OCI-LY7 (cell line): ENCODE results near the gene TJAP1. TPM values are rescaled to one million over a fixed set of nuclear protein-coding genes. Genes with fewer than 3 reads are reported as not detected.

Source experiments
- BruUV-seq: library from RNA; stranded (reverse); fragments of 400-500 nt; replicated peaks from 2 replicates; lab custom pipeline; 2021; lab: Mats Ljungman, UMichigan
- CTCF ChIA-PET: fragments of 300-600 bp; sonication (Branson Sonifier 250); formaldehyde crosslinking; loops from one replicate; lab custom pipeline; 2022; ENCODE audit warnings: antibody characterized with exemption; ENCODE audit not compliant: unreplicated experiment; lab: Charles Lee
- POLR2A ChIA-PET: fragments of 300-600 bp; sonication (Branson Sonifier 250); formaldehyde crosslinking; loops from one replicate; lab custom pipeline; 2022; ENCODE audit warnings: antibody characterized with exemption; lab: Charles Lee
- DNase-seq: peaks from one replicate; pipeline ENCODE4 v3.0.0-alpha.2; 2015; ENCODE audit warnings: low spot score
- H2AFZ ChIP-seq: fragments of 200-600 bp; sonication (generic), shearing (Covaris generic); 2 replicates; pipeline ENCODE4 v1.6.1; 2014; ENCODE audit warnings: mild to moderate bottlenecking, antibody characterized with exemption, low read length, moderate library complexity
- H3K27ac ChIP-seq: fragments of 200-600 bp; sonication (generic); 2 replicates; pipeline ENCODE4 v1.5.1; 2014; ENCODE audit warnings: mixed run types, low read depth, mild to moderate bottlenecking, moderate library complexity, low read length, inconsistent platforms; ENCODE audit not compliant: poor library complexity, severe bottlenecking
- H3K36me3 ChIP-seq: fragments of 200-600 bp; sonication (generic); 2 replicates; pipeline ENCODE4 v1.6.1; 2014; ENCODE audit warnings: mild to moderate bottlenecking, antibody characterized with exemption, low read length, moderate library complexity, mixed read lengths; ENCODE audit not compliant: insufficient read depth
- H3K4me1 ChIP-seq: fragments of 200-600 bp; sonication (generic); 2 replicates; pipeline ENCODE4 v1.5.1; 2014; ENCODE audit warnings: mild to moderate bottlenecking, low read length; ENCODE audit not compliant: insufficient read depth, poor library complexity, severe bottlenecking
- H3K4me2 ChIP-seq: fragments of 200-600 bp; sonication (generic); 2 replicates; pipeline ENCODE4 v1.6.1; 2014; ENCODE audit warnings: mild to moderate bottlenecking, low read length
- H3K4me3 ChIP-seq: fragments of 200-600 bp; sonication (generic); 2 replicates; pipeline ENCODE4 v1.5.1; 2014; ENCODE audit warnings: mild to moderate bottlenecking, low read depth, low read length; ENCODE audit not compliant: poor library complexity, severe bottlenecking
- H3K79me2 ChIP-seq: fragments of 200-600 bp; sonication (generic); 2 replicates; pipeline ENCODE4 v1.6.1; 2016; ENCODE audit warnings: low read depth, mild to moderate bottlenecking, low read length, moderate library complexity, mixed read lengths; ENCODE audit not compliant: insufficient read depth
- H3K9me2 ChIP-seq: fragments of 200-600 bp; sonication (generic); 2 replicates; pipeline ENCODE4 v1.6.1; 2016; ENCODE audit warnings: mild to moderate bottlenecking, low read length, mixed read lengths; ENCODE audit not compliant: insufficient read depth
- H3K9me3 ChIP-seq: fragments of 200-600 bp; sonication (generic); 2 replicates; pipeline ENCODE4 v1.6.1; 2014; ENCODE audit warnings: mild to moderate bottlenecking, mixed run types, low read length, mixed read lengths
- H4K20me1 ChIP-seq: fragments of 200-600 bp; sonication (generic); 2 replicates; pipeline ENCODE4 v1.6.1; 2014; ENCODE audit warnings: mild to moderate bottlenecking, antibody characterized with exemption, low read length, moderate library complexity, mixed read lengths; ENCODE audit not compliant: insufficient read depth
- EZH2phosphoT487 ChIP-seq: fragments of 200-600 bp; sonication (generic); IDR thresholded peaks from 2 replicates; pipeline ENCODE4 v1.6.1; 2018; ENCODE audit warnings: low read depth, borderline replicate concordance, mild to moderate bottlenecking, mixed run types, antibody characterized with exemption, low read length, moderate library complexity, mixed read lengths
- intact Hi-C: fragments of 100-400 bp; cut with micrococcal nuclease; formaldehyde crosslinking; loops from one replicate; pipeline ENCODE4 v1.10.0; 2022; ENCODE audit not compliant: unreplicated experiment
- total RNA-seq, 2 experiments: library from RNA; depleted of rRNA in 1 of 2; stranded (reverse); fragments of >200 nt in 1 of 2; shearing (Covaris generic) in 1 of 2; gene quantifications; 2 replicates each; pipeline ENCODE4 v1.2.3, GENCODE V29; 2014 to 2022
- TF ChIP-seq, protein P1 (sequence below): fragments of 200-600 bp; sonication (generic); conservative IDR thresholded peaks from 2 replicates; pipeline ENCODE4 v1.5.1; 2014; ENCODE audit warnings: mild to moderate bottlenecking, antibody characterized with exemption, low read length, moderate library complexity, mixed read lengths

The TJAP1 gene
- total RNA-seq, 2 experiments from 2014 or later, result 16.7 to 34.4 TPM

DNA sequence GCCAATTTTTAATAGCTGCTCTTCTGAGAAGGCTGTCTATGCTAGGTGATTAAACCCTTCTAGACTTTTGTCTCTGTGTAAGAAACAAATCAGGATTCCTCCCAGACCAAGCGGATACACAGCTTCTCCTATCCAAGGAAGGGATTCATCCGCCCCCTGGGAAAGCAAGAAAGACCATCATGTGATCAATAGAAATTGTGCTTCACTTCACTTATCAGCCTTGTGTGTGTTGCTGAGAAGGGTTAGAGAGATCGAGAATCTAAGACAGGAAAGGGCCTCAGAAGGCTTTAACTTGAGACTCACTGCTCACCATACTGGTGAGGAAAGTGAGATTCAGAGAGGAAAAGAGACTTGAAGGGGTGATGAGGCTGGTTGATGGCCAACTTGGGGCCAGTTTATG lies 48.5 kb upstream of the TJAP1 start:
- H3K4me2 ChIP-seq, result peak overlapping the region; percentile 90
- intact Hi-C loops, result no loop called here

DNA sequence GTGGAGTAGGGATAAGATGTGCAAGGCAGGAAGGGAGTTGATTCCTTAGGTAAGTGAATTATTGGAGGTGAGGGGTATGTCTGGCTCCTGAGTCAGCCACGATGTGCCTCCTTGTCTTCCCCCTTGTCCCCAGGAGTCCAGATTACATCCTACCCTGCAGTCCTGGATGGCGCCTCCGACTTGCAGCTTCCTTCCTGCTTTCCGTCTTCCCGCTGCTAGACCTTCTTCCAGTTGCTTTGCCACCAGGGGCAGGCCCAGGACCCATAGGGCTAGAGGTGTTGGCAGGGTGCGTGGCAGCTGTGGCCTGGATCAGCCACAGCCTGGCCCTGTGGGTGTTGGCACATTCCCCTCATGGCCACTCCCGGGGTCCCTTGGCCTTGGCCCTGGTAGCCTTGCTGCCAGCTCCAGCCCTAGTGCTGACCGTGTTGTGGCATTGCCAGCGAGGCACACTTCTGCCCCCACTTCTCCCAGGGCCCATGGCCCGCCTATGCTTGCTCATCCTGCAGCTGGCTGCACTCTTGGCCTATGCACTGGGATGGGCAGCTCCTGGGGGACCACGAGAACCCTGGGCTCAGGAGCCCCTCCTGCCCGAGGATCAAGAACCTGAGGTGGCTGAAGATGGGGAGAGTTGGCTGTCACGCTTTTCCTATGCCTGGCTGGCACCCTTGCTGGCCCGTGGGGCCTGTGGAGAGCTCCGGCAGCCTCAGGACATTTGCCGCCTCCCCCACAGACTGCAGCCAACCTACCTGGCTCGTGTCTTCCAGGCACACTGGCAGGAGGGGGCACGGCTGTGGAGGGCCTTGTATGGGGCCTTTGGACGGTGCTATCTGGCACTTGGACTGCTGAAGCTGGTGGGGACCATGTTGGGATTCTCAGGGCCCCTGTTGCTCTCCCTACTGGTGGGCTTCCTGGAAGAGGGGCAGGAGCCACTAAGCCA lies 45.1 kb upstream of the TJAP1 start:
- CTCF ChIA-PET, result no interaction called here
- POLR2A ChIA-PET, result no interaction called here
- Histone ChIP-seq H3K79me2 (peaks cover 16% of the 10 kb centered on the region; the same call in 1 of the 2 replicates), H3K4me3 (no peak overlapping the region), H3K9me2 (no peaks in the 10 kb centered on the region), H3K9me3 (no peaks in the 10 kb centered on the region), H3K36me3 (peaks cover 10% of the 10 kb centered on the region), H2AFZ (no peak overlapping the region), H3K4me1 (peaks cover 15% of the 10 kb centered on the region), H3K27ac (no peak overlapping the region), H4K20me1 (no peaks in the 10 kb centered on the region), H3K4me2 (no peak overlapping the region)
- DNase-seq, result no peak
- TF ChIP-seq, protein P1, sequence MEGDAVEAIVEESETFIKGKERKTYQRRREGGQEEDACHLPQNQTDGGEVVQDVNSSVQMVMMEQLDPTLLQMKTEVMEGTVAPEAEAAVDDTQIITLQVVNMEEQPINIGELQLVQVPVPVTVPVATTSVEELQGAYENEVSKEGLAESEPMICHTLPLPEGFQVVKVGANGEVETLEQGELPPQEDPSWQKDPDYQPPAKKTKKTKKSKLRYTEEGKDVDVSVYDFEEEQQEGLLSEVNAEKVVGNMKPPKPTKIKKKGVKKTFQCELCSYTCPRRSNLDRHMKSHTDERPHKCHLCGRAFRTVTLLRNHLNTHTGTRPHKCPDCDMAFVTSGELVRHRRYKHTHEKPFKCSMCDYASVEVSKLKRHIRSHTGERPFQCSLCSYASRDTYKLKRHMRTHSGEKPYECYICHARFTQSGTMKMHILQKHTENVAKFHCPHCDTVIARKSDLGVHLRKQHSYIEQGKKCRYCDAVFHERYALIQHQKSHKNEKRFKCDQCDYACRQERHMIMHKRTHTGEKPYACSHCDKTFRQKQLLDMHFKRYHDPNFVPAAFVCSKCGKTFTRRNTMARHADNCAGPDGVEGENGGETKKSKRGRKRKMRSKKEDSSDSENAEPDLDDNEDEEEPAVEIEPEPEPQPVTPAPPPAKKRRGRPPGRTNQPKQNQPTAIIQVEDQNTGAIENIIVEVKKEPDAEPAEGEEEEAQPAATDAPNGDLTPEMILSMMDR, result no peak
- TF ChIP-seq EZH2phosphoT487, result no peak
- intact Hi-C loops, result no loop called here
- BruUV-seq, result no TSS peak

More for the DNA sequence above, 48.5 kb upstream of the TJAP1 start:
- H4K20me1 ChIP-seq, result no peaks in the 10 kb centered on the region
- TF ChIP-seq, protein P1, result no peak
- TF ChIP-seq EZH2phosphoT487, result no peak
- DNase-seq, result peak; percentile 19
- ChIA-PET POLR2A (interaction anchor here (0.6 to 0.8 kb wide), 2 partner anchors 120 to 793 kb away, joined by 3 read pairs; partner anchors contain the start of gene CRIP3), CTCF (no interaction called here)
- H2AFZ ChIP-seq, result no peak overlapping the region
- H3K9me2 ChIP-seq, result no peaks in the 10 kb centered on the region
- BruUV-seq, result no TSS peak
- H3K27ac ChIP-seq, result no peak overlapping the region
- H3K4me3 ChIP-seq, result peak overlapping the region; percentile 84
- peaks cover 16% of the 10 kb centered on the region; the same call in 1 of the 2 replicates for H3K79me2 ChIP-seq
- peaks cover 21% of the 10 kb centered on the region for H3K4me1 ChIP-seq
- H3K9me3 ChIP-seq, result no peaks in the 10 kb centered on the region
- peaks cover 10% of the 10 kb centered on the region; the same call in 1 of the 2 replicates for H3K36me3 ChIP-seq
